Keratinocyte (primary cell): ENCODE measurements around the gene AUH.

ENCODE experiments used
- EZH2 ChIP-seq: IDR thresholded peaks from one replicate; pipeline ENCODE4 v1.6.1; 2012; ENCODE audit warnings: inconsistent platforms, mild to moderate bottlenecking, low read length, moderate library complexity
- TF ChIP-seq, protein P1 (sequence below), 3 experiments: IDR thresholded peaks in 1 of 3; conservative IDR thresholded peaks in 1 of 3; optimal IDR thresholded peaks in 1 of 3; 2 replicates in 2 of 3; 3 replicates in 1 of 3; pipeline versions ENCODE3 to v1.5.1; 2011; ENCODE audit warnings: low read length in 3 of 3, mild to moderate bottlenecking in 3 of 3, moderate library complexity in 2 of 3, control low read depth in 1 of 3, inconsistent platforms in 1 of 3; ENCODE audit not compliant: insufficient read depth in 2 of 3; ENCODE audit errors: extremely low read depth in 1 of 3

- TF ChIP-seq, protein P1, sequence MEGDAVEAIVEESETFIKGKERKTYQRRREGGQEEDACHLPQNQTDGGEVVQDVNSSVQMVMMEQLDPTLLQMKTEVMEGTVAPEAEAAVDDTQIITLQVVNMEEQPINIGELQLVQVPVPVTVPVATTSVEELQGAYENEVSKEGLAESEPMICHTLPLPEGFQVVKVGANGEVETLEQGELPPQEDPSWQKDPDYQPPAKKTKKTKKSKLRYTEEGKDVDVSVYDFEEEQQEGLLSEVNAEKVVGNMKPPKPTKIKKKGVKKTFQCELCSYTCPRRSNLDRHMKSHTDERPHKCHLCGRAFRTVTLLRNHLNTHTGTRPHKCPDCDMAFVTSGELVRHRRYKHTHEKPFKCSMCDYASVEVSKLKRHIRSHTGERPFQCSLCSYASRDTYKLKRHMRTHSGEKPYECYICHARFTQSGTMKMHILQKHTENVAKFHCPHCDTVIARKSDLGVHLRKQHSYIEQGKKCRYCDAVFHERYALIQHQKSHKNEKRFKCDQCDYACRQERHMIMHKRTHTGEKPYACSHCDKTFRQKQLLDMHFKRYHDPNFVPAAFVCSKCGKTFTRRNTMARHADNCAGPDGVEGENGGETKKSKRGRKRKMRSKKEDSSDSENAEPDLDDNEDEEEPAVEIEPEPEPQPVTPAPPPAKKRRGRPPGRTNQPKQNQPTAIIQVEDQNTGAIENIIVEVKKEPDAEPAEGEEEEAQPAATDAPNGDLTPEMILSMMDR (optimal IDR thresholded peaks at IDR 0.05 in 1 of 3, IDR thresholded peaks at IDR 0.05 in 1 of 3, conservative IDR thresholded peaks at IDR 0.05 in 1 of 3; ENCODE audit: extremely low read depth in 1 of 3, insufficient read depth in 2 of 3, low read length in 3 of 3): peak in 1 of 3 experiments; percentile 41
- no peak for TF ChIP-seq EZH2
These were observed 179.1 kb downstream of the AUH start for GRCh38 chr9:91182429-91183225.
